Measurements from ENCODE around the gene RPRD1B.

Gene RPRD1B

DNA sequence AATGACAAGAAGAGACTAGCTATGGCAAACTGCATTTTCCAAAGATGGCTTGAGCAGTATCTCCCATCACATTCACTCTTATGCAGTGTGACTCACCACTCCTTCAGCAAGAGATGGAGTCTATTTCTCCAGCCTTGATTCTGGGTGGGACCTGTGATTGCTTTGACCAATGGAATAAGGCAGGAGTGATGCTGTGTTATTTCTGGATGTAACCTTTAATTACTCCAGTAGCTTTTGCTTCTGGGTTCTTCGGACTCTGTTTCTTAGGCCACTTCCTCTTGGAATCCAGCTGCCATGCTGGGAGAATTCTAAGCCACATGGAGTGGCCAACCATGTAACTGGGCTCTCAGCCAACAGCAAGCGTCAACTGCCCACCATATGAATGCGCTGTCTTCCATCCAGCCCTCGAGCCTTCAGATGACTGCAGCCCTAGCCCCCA lies 80.8 kb downstream of the RPRD1B start:
- TF ChIP-seq POU2F2 (IDR thresholded peaks at IDR 0.05; ENCODE audit: low read depth, low read length) (no peak), POLR2A (IDR thresholded peaks at IDR 0.05; ENCODE audit: low read depth, low read length) (no peak), TAF1 (IDR thresholded peaks at IDR 0.05; ENCODE audit: low read depth, low read length) (no peak), PAX5 (IDR thresholded peaks at IDR 0.05; ENCODE audit: insufficient read depth, low read length, severe bottlenecking) (no peak), POLR2AphosphoS5 (IDR thresholded peaks at IDR 0.05; ENCODE audit: low read depth, low read length) (no peak), SPI1 (IDR thresholded peaks at IDR 0.05; ENCODE audit: low read depth, low read length) (no peak)
- FAIRE-seq, result no peak

GRCh38 chr20:38115205-38115604 lies 81.7 kb downstream of the RPRD1B start:
- DNase-seq (ENCODE audit: insufficient read length, low spot score) (no peak), FAIRE-seq (no peak)
- no peak for TF ChIP-seq POLR2A (IDR thresholded peaks at IDR 0.05; ENCODE audit: low read depth, low read length)
- TF ChIP-seq SPI1 (IDR thresholded peaks at IDR 0.05; ENCODE audit: low read depth, low read length), result no peak

More for the DNA sequence above, 80.8 kb downstream of the RPRD1B start:
- no peak for DNase-seq (ENCODE audit: insufficient read length, low spot score)

DNA sequence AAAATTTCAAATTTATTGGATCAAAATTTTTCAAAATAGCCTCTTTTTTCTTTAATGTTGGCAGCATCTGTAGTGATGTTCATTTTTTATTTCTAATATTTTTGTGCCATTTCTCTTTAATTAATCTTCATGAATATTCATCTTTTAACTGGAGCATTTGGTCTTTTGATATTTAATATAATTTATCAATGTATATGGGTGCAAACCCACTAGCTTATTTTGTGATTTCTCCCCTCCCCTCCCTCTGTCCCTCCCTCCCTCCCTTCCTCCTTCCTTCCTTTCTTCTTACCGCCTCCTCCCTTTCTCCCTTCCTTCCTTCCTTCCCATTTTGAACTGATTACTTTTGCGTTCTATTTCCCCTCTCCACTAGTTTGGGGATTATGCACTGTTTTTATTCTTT lies 82.3 kb downstream of the RPRD1B start:
- FAIRE-seq (no peak), DNase-seq (ENCODE audit: insufficient read length, low spot score) (no peak)
- TF ChIP-seq POLR2AphosphoS5 (IDR thresholded peaks at IDR 0.05; ENCODE audit: low read depth, low read length) (no peak), POU2F2 (IDR thresholded peaks at IDR 0.05; ENCODE audit: low read depth, low read length) (no peak), TAF1 (IDR thresholded peaks at IDR 0.05; ENCODE audit: low read depth, low read length) (no peak), PAX5 (IDR thresholded peaks at IDR 0.05; ENCODE audit: insufficient read depth, low read length, severe bottlenecking) (no peak), POLR2A (IDR thresholded peaks at IDR 0.05; ENCODE audit: low read depth, low read length) (no peak), SPI1 (IDR thresholded peaks at IDR 0.05; ENCODE audit: low read depth, low read length) (no peak)

- TF ChIP-seq POLR2A (IDR thresholded peaks at IDR 0.05; ENCODE audit: low read depth, low read length) (no peak), TAF1 (IDR thresholded peaks at IDR 0.05; ENCODE audit: low read depth, low read length) (no peak), SPI1 (IDR thresholded peaks at IDR 0.05; ENCODE audit: low read depth, low read length) (no peak), PAX5 (IDR thresholded peaks at IDR 0.05; ENCODE audit: insufficient read depth, low read length, severe bottlenecking) (no peak), POLR2AphosphoS5 (IDR thresholded peaks at IDR 0.05; ENCODE audit: low read depth, low read length) (no peak), POU2F2 (IDR thresholded peaks at IDR 0.05; ENCODE audit: low read depth, low read length) (no peak)
- DNase-seq (ENCODE audit: insufficient read length, low spot score) (no peak), FAIRE-seq (no peak)
Observed at GRCh38 chr20:38116409-38117165, 83.0 kb downstream of the RPRD1B start.

- FAIRE-seq (no peak), DNase-seq (ENCODE audit: insufficient read length, low spot score) (no peak)
- TF ChIP-seq POLR2AphosphoS5 (IDR thresholded peaks at IDR 0.05; ENCODE audit: low read depth, low read length) (no peak), PAX5 (IDR thresholded peaks at IDR 0.05; ENCODE audit: insufficient read depth, low read length, severe bottlenecking) (no peak), POU2F2 (IDR thresholded peaks at IDR 0.05; ENCODE audit: low read depth, low read length) (no peak), SPI1 (IDR thresholded peaks at IDR 0.05; ENCODE audit: low read depth, low read length) (no peak), TAF1 (IDR thresholded peaks at IDR 0.05; ENCODE audit: low read depth, low read length) (no peak), POLR2A (IDR thresholded peaks at IDR 0.05; ENCODE audit: low read depth, low read length) (no peak)
Observed at GRCh38 chr20:38117205-38117604, 83.7 kb downstream of the RPRD1B start.

- DNase-seq (ENCODE audit: insufficient read length, low spot score), result no peak
- TF ChIP-seq TAF1 (IDR thresholded peaks at IDR 0.05; ENCODE audit: low read depth, low read length) (no peak), SPI1 (IDR thresholded peaks at IDR 0.05; ENCODE audit: low read depth, low read length) (no peak), POLR2A (IDR thresholded peaks at IDR 0.05; ENCODE audit: low read depth, low read length) (no peak), PAX5 (IDR thresholded peaks at IDR 0.05; ENCODE audit: insufficient read depth, low read length, severe bottlenecking) (no peak), POLR2AphosphoS5 (IDR thresholded peaks at IDR 0.05; ENCODE audit: low read depth, low read length) (no peak), POU2F2 (IDR thresholded peaks at IDR 0.05; ENCODE audit: low read depth, low read length) (no peak)
- no peak for FAIRE-seq
Observed at GRCh38 chr20:38117635-38118034, 84.1 kb downstream of the RPRD1B start.

DNA sequence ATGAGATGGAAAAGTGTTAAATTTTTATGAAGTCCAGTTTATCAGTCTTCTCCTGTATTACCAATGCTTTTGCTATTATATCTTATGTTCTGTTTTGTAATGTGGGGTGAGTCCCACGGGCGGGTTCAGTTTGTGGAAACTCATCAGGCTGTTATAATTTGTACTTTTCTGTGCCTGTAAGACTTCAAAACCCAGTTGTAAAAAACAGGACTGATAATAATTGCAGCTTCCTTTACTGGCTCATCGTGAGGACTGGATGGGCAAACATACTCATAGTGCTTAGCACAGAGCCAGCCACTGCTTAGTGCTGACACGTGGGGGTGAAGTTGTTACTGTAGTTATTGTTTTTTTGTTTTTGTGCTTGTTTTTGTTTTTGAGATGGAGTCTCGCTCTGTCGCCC lies 85.9 kb downstream of the RPRD1B start:
- TF ChIP-seq TAF1 (IDR thresholded peaks at IDR 0.05; ENCODE audit: low read depth, low read length), result no peak
- TF ChIP-seq PAX5 (IDR thresholded peaks at IDR 0.05; ENCODE audit: insufficient read depth, low read length, severe bottlenecking), result no peak
- TF ChIP-seq POLR2A (IDR thresholded peaks at IDR 0.05; ENCODE audit: low read depth, low read length), result no peak
- no peak for TF ChIP-seq POU2F2 (IDR thresholded peaks at IDR 0.05; ENCODE audit: low read depth, low read length)
- no peak for TF ChIP-seq SPI1 (IDR thresholded peaks at IDR 0.05; ENCODE audit: low read depth, low read length)
- no peak for TF ChIP-seq POLR2AphosphoS5 (IDR thresholded peaks at IDR 0.05; ENCODE audit: low read depth, low read length)
- DNase-seq (ENCODE audit: insufficient read length, low spot score), result no peak
- no peak for FAIRE-seq

DNA sequence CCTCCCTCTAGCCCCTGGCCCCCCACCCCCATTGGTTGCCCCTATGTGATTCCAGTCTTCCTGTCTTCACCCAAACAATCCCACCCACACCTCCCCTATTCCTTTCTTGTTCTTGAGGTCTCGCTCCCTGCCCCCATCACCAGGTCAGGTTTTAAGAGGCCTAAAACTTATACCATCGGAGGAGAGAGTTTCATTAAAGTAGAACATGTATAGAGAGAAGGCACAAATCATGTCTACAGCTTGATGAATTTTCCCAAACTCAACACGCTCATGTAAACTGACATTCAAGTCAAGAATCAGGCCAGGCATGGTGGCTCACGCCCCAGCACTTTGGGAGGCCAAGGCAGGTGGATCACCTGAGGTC lies 87.1 kb downstream of the RPRD1B start:
- FAIRE-seq (no peak), DNase-seq (ENCODE audit: insufficient read length, low spot score) (no peak)
- TF ChIP-seq PAX5 (IDR thresholded peaks at IDR 0.05; ENCODE audit: insufficient read depth, low read length, severe bottlenecking), result no peak
- no peak for TF ChIP-seq POLR2A (IDR thresholded peaks at IDR 0.05; ENCODE audit: low read depth, low read length)
- TF ChIP-seq SPI1 (IDR thresholded peaks at IDR 0.05; ENCODE audit: low read depth, low read length), result no peak

- DNase-seq (ENCODE audit: insufficient read length, low spot score) (no peak), FAIRE-seq (no peak)
- TF ChIP-seq TAF1 (IDR thresholded peaks at IDR 0.05; ENCODE audit: low read depth, low read length), result no peak
- TF ChIP-seq SPI1 (IDR thresholded peaks at IDR 0.05; ENCODE audit: low read depth, low read length), result no peak
- TF ChIP-seq POLR2AphosphoS5 (IDR thresholded peaks at IDR 0.05; ENCODE audit: low read depth, low read length), result no peak
- TF ChIP-seq POLR2A (IDR thresholded peaks at IDR 0.05; ENCODE audit: low read depth, low read length), result no peak
- no peak for TF ChIP-seq POU2F2 (IDR thresholded peaks at IDR 0.05; ENCODE audit: low read depth, low read length)
- no peak for TF ChIP-seq PAX5 (IDR thresholded peaks at IDR 0.05; ENCODE audit: insufficient read depth, low read length, severe bottlenecking)
Observed at GRCh38 chr20:38121741-38122140, 88.2 kb downstream of the RPRD1B start.

- TF ChIP-seq POLR2A (IDR thresholded peaks at IDR 0.05; ENCODE audit: low read depth, low read length) (no peak), POU2F2 (IDR thresholded peaks at IDR 0.05; ENCODE audit: low read depth, low read length) (no peak), SPI1 (IDR thresholded peaks at IDR 0.05; ENCODE audit: low read depth, low read length) (no peak), POLR2AphosphoS5 (IDR thresholded peaks at IDR 0.05; ENCODE audit: low read depth, low read length) (no peak), TAF1 (IDR thresholded peaks at IDR 0.05; ENCODE audit: low read depth, low read length) (no peak)
- FAIRE-seq (no peak), DNase-seq (ENCODE audit: insufficient read length, low spot score) (no peak)
Observed at GRCh38 chr20:38123021-38123587, 89.6 kb downstream of the RPRD1B start.
